Gastroesophageal sphincter (tissue), 4 donors: Measurements from ENCODE around the gene DCUN1D3. TPM values are rescaled to one million over a fixed set of nuclear protein-coding genes. Genes with fewer than 3 reads are reported as not detected.

ENCODE experiments used
- ATAC-seq: fragments of 150-250 bp; one replicate; pipeline ENCODE4 v1.9.1; 2016; ENCODE audit warnings: mild to moderate bottlenecking, moderate library complexity
- H3K27ac ChIP-seq, 4 donors: fragments of 200-600 bp; sonication (generic) in 3 of 4; 1 replicate in 3 of 4; 2 replicates in 1 of 4; pipeline ENCODE4 v1.5.1; 2016 to 2019
- H3K27me3 ChIP-seq: fragments of 200-600 bp; sonication (generic); one replicate; pipeline ENCODE4 v1.5.1; 2019
- H3K36me3 ChIP-seq, 2 donors: fragments of 200-600 bp; sonication (generic); one replicate each; pipeline ENCODE4 v1.5.1; 2019; ENCODE audit warnings: control low read depth in 1 of 2
- H3K4me1 ChIP-seq, 3 donors: fragments of 200-600 bp; sonication (generic); 1 replicate in 2 of 3; 2 replicates in 1 of 3; pipeline ENCODE4 v1.5.1; 2016 to 2019; ENCODE audit warnings: control low read depth in 2 of 3
- H3K4me3 ChIP-seq, 2 donors: fragments of 200-600 bp; sonication (generic); one replicate each; pipeline ENCODE4 v1.5.1; 2019; ENCODE audit warnings: mild to moderate bottlenecking in 1 of 2, moderate library complexity in 1 of 2
- H3K9me3 ChIP-seq, 3 donors: fragments of 200-600 bp; sonication (generic); one replicate each; pipeline ENCODE4 v1.5.1; 2017 to 2019; ENCODE audit warnings: control low read depth in 2 of 3
- EP300 ChIP-seq: sonication (generic); formaldehyde crosslinking; IDR thresholded peaks from one replicate; pipeline ENCODE4 v1.6.1; 2017; ENCODE audit warnings: antibody characterized with exemption, mild to moderate bottlenecking
- POLR2A ChIP-seq, 2 donors: fragments of 450-650 bp; IDR thresholded peaks; one replicate each; pipeline ENCODE4 v1.6.1; 2017; ENCODE audit warnings: antibody characterized with exemption in 2 of 2, mild to moderate bottlenecking in 2 of 2, moderate library complexity in 1 of 2
- POLR2AphosphoS5 ChIP-seq: sonication (generic); formaldehyde crosslinking; IDR thresholded peaks from one replicate; pipeline ENCODE4 v1.6.1; 2017; ENCODE audit warnings: antibody characterized with exemption
- WGBS, 2 donors: methylation state at CpG; one replicate each; pipeline ENCODE4 v1.1.5; 2018; ENCODE audit warnings: low coverage in 1 of 2; 5-methylcytosine and 5-hydroxymethylcytosine counted together
- total RNA-seq, 4 donors: library from RNA; depleted of rRNA; stranded (reverse); fragments of >200 nt; gene quantifications; one replicate each; pipeline ENCODE4 v1.1.0, GENCODE V29; 2016
- TF ChIP-seq, protein P1 (sequence below), 4 experiments: fragments of 200-600 bp in 2 of 4; fragments of 450-650 bp in 2 of 4; sonication (generic) in 1 of 4; IDR thresholded peaks; one replicate each; pipeline ENCODE4 v1.5.1; 2017 to 2019; ENCODE audit warnings: antibody characterized with exemption in 4 of 4, mild to moderate bottlenecking in 2 of 4, moderate library complexity in 2 of 4

The DCUN1D3 gene
- total RNA-seq, 4 donors from 2014 or later = 28.6 to 35.7 (median 33.5) TPM

DNA sequence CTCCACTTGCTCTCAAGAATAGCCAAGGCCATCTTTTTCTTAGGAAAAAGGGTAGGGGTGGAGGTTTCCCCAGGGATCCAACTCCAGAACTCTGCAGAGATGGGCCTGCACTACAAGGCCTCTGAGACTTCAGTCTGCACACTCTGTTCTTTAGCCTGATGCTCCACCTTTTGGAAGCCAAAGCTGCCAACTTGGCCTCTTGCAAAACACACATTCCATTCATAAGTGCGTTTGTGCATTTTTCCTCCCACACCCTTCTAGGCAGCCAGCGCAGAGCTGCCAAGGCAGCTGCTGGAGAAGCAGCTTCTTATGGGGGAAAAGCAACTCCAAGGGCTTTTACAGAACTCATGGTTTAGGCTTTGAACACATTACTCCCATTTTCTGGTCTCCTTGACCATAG, 48.6 kb downstream of the DCUN1D3 start:
- ATAC-seq = peak; percentile 96
- no peak overlapping the region for H3K4me3 ChIP-seq
- peaks cover 0 to 17% of the 10 kb centered on the region in 2 donors for H3K36me3 ChIP-seq
- 0% methylated on average over 1 of the region's 2 CpGs for WGBS, 2 donors
- no peaks in the 10 kb centered on the region for H3K27me3 ChIP-seq
- H3K4me1 ChIP-seq = peaks cover 32 to 49% (median 33%) of the 10 kb centered on the region in 3 donors
- H3K27ac ChIP-seq = peak overlapping the region; percentile 68 to 87 (median 85)
- H3K9me3 ChIP-seq = no peaks in the 10 kb centered on the region
- TF ChIP-seq POLR2AphosphoS5 = peak; percentile 99
- TF ChIP-seq POLR2A (IDR thresholded peaks at IDR 0.05) = peak; percentile 19 to 32
- TF ChIP-seq EP300 = peak; percentile 58
- TF ChIP-seq, protein P1, sequence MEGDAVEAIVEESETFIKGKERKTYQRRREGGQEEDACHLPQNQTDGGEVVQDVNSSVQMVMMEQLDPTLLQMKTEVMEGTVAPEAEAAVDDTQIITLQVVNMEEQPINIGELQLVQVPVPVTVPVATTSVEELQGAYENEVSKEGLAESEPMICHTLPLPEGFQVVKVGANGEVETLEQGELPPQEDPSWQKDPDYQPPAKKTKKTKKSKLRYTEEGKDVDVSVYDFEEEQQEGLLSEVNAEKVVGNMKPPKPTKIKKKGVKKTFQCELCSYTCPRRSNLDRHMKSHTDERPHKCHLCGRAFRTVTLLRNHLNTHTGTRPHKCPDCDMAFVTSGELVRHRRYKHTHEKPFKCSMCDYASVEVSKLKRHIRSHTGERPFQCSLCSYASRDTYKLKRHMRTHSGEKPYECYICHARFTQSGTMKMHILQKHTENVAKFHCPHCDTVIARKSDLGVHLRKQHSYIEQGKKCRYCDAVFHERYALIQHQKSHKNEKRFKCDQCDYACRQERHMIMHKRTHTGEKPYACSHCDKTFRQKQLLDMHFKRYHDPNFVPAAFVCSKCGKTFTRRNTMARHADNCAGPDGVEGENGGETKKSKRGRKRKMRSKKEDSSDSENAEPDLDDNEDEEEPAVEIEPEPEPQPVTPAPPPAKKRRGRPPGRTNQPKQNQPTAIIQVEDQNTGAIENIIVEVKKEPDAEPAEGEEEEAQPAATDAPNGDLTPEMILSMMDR (IDR thresholded peaks at IDR 0.05) = peak in 1 of 4 experiments; percentile 22

DNA sequence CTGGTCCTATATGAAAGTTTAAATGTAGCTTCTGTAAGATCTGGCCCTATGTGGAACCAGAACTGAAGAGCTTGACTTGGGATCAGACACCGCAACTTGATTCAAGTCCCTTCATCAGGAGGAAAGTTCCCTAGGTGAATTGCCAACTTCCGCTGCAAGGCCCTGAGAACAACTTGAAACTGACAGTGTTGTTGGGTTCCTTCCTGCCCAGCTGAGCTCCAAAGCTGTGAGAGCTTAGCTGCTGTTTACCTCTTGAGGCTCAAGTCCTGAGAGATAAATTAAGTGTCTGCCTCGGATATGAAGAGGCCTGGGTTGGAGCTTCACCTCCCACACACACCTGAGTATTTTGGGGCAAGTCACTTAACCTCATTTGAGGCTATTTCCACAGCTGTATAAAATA, 49.2 kb downstream of the DCUN1D3 start:
- H3K27me3 ChIP-seq = no peaks in the 10 kb centered on the region
- H3K27ac ChIP-seq = peak overlapping the region; percentile 68 to 87 (median 85)
- no peak overlapping the region for H3K4me3 ChIP-seq
- peaks cover 32 to 49% (median 33%) of the 10 kb centered on the region in 3 donors for H3K4me1 ChIP-seq
- no peak for TF ChIP-seq POLR2AphosphoS5
- no peak for TF ChIP-seq EP300
- TF ChIP-seq, protein P1 (IDR thresholded peaks at IDR 0.05) = no peak
- no peak for TF ChIP-seq POLR2A (IDR thresholded peaks at IDR 0.05)
- ATAC-seq = peak; percentile 18
- WGBS, 2 donors = 0 to 69% methylated on average over 1 to 3 of the region's 3 CpGs
- no peaks in the 10 kb centered on the region for H3K9me3 ChIP-seq
- H3K36me3 ChIP-seq = peaks cover 0 to 14% of the 10 kb centered on the region in 2 donors

- WGBS, 2 donors = 37 to 46% methylated on average over 6 of the region's 6 CpGs
- TF ChIP-seq POLR2AphosphoS5 (peak; percentile 10), EP300 (no peak), POLR2A (IDR thresholded peaks at IDR 0.05) (no peak)
- TF ChIP-seq, protein P1 (IDR thresholded peaks at IDR 0.05) = peak; percentile 95 to 99 (median 98)
- Histone ChIP-seq H3K4me1 (peaks cover 32 to 49% (median 33%) of the 10 kb centered on the region in 3 donors), H3K36me3 (peaks cover 0 to 5% of the 10 kb centered on the region in 2 donors), H3K27me3 (no peaks in the 10 kb centered on the region), H3K4me3 (no peak overlapping the region), H3K9me3 (no peaks in the 10 kb centered on the region), H3K27ac (peak overlapping the region; percentile 68 to 87 (median 85))
- ATAC-seq = no peak
Observed at GRCh38 chr16:20849589-20850390, 50.4 kb downstream of the DCUN1D3 start.

DNA sequence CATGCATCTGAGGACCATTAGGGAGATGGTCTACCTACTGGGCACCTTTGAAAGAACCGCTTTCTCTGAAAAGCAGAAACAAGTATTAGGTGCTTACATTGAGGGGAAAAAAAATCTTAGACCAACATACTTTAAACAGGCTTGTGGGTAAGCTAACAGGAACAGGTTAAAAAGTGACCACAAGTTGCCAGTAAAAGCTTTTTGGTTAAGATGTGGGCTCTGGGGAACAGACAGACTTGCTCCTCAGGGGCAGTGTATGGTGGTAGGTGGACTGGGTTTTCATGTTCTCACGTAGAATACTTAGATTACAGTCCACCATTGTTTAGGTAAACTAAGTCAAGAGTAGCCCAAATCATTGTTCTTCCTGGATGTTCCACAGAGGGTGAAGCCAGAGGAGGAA, 52.6 kb downstream of the DCUN1D3 start:
- Histone ChIP-seq H3K36me3 (peaks cover 0 to 6% of the 10 kb centered on the region in 2 donors), H3K4me3 (no peak overlapping the region), H3K27ac (no peak overlapping the region), H3K4me1 (peaks cover 23 to 31% (median 24%) of the 10 kb centered on the region in 3 donors), H3K9me3 (no peaks in the 10 kb centered on the region), H3K27me3 (no peaks in the 10 kb centered on the region)
- no peak for ATAC-seq
- 82 to 91% methylated on average over 2 of the region's 2 CpGs for WGBS, 2 donors
- TF ChIP-seq POLR2AphosphoS5 = no peak
- TF ChIP-seq POLR2A (IDR thresholded peaks at IDR 0.05) = no peak
- no peak for TF ChIP-seq EP300
- TF ChIP-seq, protein P1 (IDR thresholded peaks at IDR 0.05) = no peak

- no peak overlapping the region for H3K4me3 ChIP-seq
- no peak for ATAC-seq
Observed at GRCh38 chr16:20846551-20846950, 53.6 kb downstream of the DCUN1D3 start.

More at GRCh38 chr16:20846551-20846950, 53.6 kb downstream of the DCUN1D3 start:
- peaks cover 0 to 6% of the 10 kb centered on the region in 2 donors for H3K36me3 ChIP-seq
- no peak overlapping the region for H3K27ac ChIP-seq
- peaks cover 16 to 21% (median 16%) of the 10 kb centered on the region in 3 donors for H3K4me1 ChIP-seq
- TF ChIP-seq POLR2A (IDR thresholded peaks at IDR 0.05) (no peak), POLR2AphosphoS5 (no peak), EP300 (no peak)
- TF ChIP-seq, protein P1 (IDR thresholded peaks at IDR 0.05) = no peak
- no peaks in the 10 kb centered on the region for H3K9me3 ChIP-seq
- no peaks in the 10 kb centered on the region for H3K27me3 ChIP-seq
